Fibroblast of peridontal ligament (primary cell): ENCODE results near the gene ONECUT1.
"Not testable (repeated sequence)": the region's sequence is repeated elsewhere in the genome, so short reads cannot be mapped to it uniquely, and the experiment has no call there.

Source experiments
- DNase-seq: peaks from one replicate; pipeline ENCODE4 v3.0.0-alpha.2; 2010; ENCODE audit errors: extremely low read depth

Gene ONECUT1

DNA sequence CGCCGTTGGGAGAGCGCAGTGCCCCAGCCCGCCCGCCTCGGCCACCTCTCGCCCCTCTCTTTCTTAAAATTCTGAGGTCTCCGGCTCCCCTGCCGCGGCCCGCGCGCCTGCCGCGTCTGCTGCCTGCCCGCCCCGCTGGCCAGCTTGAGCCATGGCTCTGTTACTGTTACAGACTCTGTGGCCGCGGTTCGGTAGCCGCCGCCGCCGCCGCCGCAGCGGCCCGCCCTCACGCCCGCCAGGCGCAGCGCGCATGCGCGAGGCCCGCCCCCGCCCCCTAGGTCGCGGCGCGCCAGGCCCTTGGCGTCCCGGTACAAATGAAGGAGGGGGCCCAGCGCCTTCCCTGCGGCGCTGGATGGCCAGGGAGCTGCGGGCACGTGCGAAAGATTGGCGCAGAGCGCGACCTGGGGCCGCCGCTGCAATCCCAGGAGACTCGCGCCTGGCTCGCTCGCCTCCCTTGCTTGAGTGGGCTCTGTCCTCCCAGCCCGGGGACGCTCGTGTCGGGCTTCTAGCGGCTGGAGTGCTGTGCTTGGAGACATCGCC is at the start of gene ONECUT1:
Gene ONECUT1 (minus strand): TSS at position 168 of the 540 bp plus-strand sequence. CDS start 452 bp downstream, outside the sequence.
- DNase-seq = peak; percentile 11

DNA sequence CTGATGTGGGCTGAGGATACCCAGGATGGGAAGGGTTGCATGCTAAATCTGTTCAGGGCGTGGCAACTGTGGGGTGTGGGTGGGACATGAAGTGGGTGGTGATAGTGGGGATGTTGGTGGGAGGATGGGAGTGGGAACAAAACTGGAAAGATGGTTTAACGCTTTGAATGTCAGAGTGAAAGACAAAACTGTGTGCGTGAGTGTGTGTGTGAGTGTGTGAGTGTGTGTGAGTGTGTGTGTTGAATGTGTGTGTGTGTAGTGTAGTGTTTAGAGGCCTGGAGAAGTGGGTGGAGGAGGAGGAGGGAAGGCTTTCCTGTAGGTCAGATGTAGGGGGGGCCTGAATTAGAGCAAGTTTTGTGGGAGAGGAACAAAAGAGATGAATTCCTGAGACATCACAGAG is 44.2 kb upstream of the ONECUT1 start:
- no peak for DNase-seq

DNA sequence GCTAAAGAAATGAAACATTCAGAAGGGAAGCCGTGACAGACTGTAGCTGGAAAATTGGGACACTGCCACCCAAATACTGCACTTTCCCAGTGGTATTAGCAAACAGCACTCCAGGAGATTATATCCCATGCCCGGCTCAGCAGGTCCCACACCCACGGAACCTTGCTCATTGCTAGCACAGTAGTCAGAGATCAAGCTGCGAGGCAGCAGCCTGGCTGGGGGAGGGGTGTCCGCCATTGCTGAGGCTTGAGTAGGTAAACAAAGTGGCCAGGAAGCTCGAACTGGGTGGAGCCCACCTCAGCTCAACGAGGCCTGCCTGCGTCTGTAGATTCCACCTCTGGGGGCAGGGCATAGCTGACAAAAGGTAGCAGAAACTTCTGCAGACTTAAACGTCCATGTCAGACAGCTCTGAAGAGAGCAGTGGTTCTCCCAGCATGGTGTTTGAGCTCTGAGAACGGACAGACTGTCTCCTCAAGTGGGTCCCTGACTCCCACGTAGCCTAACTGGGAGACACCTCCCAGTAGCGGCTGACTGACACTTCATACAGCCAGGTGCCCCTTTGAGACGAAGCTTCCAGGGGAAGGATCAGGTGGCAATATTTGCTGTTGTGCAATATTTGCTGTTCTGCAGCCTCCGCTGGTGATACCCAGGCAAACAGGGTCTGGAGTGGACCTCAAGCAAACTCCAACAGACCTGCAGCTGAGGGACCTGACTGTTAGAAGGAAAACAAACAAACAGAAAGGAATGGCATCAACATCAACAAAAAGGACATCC is 34.2 kb upstream of the ONECUT1 start:
- not testable (repeated sequence) for DNase-seq

DNA sequence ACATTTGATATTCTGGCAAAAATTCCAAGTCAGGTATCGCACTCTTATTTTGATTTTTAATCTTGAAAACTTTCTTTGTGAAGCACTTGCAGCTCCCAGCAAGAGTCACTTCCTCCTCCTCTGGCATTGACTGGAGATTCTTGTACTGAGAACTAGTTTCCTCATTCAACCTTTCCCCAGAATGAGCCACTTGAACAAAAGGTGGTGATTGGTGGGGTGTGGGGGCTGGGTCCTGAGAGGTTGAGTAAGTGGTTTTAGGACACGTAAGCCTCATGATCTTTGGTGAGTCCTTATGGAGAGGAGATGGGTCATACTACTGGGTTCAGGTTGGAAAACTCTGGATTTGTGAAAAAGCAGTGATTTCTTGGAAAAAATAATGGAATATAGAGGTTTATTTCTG is 32.3 kb upstream of the ONECUT1 start:
- no peak for DNase-seq

DNA sequence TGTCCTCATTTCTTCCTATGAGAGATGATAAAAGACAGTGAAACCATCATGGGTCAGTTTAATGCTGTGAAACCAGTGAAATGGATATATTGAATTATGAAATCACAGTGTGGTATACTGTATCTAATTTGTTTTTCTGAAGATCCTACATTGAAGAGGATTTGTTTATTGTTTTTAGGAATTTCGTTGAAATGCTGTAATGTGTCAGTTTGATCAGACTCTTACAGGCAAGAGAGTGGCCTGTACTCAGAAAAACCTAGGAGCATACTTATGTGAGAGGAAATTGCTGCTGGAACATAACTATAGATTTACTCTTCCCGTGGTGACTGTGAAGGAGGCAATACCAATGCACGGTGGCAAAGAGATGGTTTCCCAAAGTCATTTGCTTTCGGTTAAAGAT is 29.1 kb upstream of the ONECUT1 start:
- no peak for DNase-seq

DNA sequence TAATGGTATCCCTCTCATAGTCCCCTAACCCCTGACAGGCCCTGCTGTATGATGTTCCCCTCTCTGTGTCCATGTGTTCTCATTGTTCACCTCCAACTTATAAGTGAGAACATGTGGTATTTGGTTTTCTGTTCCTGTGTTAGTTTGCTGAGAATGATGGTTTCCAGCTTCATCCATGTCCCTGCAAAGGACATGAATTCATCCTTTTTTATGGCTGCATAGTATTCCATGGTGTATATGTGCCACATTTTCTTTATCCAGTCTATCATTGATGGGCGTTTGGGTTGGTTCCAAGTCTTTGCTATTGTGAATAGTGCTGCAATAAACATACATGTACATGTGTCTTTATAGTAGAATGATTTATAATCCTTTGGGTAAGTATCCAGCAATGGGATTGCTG is 25.8 kb upstream of the ONECUT1 start:
- DNase-seq = not testable (repeated sequence)

DNA sequence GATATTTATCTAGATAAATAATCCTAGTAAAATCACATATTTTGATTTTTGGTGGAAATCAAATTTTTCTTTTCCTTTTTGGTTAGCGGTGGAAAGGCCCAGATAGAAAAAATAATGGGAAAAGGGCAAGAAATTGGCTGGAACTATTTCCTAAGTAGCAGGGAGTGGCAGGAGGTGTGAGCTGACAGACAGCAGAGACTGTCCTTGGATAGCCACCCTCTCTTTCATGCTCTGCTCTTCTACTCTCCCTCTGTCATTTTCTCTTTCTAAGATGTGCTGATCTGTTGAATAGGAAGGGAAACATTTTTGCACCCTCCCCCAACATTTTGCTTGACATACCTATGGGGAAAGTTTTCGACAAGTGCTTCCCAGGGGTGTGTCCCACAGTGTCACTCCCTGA is 18.9 kb upstream of the ONECUT1 start:
- DNase-seq = no peak

DNA sequence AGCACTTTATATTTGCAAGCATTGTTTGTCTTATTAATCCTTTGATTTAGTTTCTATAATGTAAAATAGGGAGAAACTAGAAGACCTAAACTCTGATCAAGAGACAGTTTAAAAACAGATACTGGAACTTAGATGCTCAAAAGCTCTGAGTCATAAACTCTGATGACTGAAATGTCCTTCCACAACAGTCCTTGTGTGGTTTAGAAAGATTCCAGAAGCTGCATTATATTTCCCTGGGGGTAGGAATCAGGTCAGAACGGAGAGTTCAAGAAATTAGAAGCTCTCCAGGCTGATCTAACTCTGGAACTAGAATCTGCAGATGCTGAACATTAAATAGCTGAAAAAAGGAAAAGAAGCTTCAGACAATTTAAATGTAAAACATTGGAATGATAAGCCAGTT is 18.3 kb upstream of the ONECUT1 start:
- DNase-seq = no peak

DNA sequence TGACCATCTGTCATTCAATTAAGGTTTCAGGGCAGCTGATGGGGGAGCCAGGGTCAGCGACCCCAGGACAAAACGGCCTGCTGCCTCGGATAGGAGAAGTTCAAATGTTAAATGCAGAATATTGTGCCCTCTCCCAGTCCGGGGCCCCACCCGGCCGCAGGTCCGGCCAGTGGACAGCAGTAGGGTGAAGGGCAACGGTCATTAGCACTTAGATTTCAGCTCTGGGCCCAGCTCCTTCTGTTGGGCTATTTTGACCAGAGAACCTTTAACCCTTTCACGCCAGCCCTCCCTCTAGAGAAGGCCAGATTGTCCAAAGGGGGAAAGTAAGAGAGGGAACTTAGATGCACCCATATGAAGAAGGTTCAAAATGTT is 16.1 kb upstream of the ONECUT1 start:
- DNase-seq = no peak

DNA sequence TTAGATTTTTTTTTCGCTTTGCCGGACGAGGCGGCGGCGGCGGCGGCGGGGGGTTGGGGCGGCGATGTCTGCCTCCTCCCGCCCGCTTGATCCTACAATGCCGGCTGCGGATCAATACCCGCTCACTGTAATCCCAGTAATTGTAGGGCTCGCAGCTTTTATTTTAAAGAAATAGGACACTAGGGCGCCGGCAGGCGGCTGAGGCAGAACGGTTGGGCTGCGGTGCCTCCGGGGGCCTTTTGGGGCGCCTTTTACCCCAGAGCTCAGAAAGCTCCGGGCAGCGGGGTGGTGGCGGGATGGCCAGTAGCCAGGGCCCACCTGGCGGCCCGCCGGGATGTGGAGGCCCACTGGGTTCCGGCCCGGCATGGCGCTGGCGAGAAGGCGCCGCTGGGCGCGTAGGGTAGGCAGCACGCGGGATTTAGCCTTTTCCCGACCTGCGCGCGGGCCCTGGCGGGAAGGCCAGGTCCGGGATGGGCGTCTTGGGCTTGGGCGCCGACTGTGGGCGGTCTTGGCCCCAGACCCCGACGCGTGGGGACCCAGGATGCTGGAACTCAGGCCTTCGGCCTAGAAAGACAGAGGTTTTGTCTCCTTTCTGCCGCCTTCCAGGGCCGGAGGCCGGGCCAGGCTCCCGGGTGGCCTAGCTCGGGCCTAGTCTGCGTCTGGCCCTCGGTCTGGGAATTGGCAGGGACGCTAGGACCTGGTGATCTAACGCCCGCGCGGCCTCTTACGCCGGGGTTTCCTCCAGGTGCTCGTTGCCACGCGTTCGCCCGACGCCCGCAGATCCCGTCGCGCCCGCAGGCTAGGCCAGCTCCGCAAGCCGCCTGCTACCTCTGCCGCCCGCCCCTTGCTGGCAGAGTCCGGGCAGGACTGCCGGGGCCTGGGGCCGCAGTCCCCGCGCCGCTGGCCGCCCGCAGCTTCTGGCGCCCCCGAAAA is 15.5 kb upstream of the ONECUT1 start:
- no peak for DNase-seq

DNA sequence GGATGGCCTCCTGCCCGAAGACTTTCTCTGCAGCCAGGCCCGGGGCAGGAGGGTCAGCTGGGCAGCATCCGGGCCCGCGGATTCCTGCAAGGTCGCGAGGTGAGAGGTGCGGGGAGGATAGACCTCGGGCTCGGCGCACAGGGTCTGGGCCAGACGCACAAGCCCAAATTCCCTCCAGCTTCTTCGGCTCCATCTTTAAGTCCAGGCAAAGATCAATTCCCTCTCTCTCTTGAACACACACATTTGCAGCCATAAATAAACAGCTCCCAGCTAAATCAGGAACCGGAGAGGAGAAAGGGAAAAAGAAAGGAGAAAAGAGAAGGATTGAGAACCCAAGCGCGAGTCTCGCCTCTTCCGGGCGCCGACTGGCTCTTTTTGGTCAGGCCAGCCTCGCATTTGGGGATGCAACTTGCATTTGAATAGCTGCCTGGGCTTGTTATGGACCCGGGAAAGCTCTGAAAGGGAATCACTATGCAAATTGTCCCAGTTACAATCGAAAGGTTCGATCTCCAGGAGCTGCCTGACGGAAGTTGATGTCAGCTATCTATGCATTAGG is 14.5 kb upstream of the ONECUT1 start:
- peak; percentile 9 for DNase-seq

DNA sequence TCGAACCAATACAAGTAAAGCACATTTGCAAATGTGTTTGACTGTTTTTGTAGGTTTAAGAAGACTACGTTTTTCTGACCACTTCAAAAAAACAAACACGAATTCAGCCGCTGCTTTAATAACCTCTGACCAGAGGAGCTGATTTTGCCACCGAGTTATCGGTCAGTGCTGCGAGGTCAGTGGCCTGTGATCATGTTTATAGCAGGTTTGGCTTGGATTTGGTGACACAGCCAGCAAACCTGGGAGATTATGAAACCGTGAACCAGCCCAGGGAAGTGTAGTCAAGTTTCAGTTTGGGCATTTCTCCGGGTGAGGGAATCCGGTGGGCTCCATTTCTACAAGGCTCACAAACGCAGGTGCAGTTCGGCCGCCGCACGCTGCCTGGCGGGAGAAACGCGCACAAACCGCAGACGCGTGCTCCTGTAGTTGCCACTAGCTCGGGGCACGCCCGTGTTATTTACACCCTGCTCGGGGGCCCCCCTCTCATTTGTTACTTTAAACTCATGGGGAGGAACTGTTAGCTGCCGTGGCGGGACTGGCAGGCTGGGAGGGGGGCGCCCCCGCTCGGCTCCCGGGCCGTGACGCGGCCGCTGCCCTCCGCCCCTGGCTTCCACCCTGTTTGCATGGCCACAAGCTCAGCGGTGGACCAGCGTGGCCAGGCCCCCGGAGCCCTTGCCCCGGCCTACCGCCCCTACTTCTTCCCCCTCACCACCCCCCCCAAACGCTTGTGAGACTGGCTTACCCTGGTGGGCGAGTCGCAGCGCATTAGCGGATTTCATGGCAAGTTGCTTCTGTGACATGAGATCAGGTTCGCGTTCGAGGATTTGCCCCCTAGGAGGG is 13.6 kb upstream of the ONECUT1 start:
- DNase-seq = no peak

DNA sequence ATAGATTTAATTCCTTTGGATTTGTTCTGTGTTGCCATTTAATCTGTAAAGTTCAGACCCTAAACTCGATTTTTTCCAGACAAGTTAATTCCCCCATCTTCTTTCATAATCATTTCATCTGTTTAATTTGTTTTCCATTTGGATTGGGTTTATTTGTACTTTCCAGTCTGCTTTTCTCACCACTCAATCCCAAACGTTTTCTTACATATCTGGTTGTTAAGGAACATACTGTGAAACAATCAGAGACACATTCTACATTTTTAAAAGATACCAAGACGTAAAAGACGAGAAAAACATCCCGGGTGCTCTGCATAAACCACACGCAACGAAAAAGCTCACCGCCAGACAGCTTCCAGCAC is 13.0 kb upstream of the ONECUT1 start:
- no peak for DNase-seq

DNA sequence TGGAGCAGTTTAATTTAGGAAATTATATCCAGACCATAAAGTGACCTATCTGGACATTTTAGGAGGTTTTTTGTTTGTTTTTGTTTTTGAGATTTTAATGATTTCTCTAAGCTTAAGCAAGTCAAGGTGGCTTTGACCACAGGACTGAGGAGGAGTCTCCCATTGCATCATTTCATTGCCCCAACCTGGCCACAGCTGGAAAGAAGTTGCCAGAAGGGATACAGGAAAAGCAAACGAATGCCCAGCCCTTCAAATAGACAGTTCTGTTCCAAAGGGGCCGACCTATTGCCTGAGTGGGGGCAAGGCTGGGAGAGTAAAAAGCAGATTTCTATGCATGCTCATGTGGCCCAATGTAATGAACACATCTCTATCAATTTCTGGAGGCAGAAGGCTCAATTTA is 12.0 kb upstream of the ONECUT1 start:
- DNase-seq = no peak

DNA sequence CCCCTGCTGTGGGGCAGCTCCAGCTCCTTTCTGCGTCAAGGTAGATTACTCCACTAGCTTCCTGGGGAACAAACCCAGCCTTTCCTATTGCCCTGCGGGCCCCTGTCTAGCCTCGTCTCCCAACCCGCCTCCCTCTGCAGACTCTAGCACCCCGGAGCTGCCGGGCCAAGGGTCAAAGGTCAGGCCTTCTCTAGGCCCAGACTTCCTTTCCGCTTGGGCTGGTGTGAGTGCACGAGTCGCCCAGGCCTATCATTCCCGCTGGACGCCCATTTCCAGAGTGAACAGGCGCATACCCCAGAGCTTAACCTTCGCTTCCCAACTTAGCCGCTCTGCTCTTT is 11.6 kb upstream of the ONECUT1 start:
- no peak for DNase-seq

DNA sequence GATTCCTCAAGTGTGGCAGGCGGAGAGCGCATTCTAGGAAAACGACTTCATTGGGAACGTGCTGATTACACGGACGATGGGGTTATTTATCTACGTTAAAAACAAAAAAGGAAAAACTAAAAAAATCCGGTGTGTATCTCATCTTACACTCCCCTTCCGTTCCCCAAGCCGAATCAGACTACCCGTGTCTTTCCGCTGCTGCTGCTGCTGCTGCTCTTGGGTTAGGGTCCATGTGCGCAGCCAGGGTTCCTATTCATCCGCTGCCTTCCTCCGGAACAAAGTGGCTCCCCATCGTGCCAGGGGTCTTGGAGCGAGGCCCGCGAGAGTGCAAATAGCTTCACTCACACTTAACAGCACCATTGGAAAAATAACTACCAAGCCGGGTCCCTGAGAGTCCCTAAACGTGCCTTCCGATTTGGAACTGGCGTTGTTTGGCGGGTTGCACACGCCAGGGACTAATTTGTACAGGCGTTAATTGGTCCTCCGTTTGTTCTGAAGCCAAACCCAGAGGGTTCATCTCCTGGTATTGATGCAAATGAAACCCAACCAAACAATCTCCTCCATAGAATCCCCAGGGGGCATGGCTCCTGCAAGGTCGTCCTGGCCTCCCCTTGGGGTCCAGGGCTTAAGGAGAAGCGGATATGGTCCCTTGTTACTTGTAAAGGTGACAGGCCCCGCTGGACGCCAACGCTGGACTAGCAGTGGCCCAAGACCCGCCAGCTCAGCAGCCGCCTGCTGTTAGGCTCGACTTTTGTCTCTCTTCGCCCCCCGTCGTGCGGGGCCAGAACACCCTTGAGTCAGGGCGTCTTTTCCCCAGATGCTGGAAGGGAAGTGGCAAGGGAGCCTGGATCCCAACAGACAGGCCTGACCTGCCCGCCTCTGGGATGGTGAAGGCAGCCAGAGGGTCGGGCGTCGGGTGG is 11.0 kb upstream of the ONECUT1 start:
- no peak for DNase-seq

DNA sequence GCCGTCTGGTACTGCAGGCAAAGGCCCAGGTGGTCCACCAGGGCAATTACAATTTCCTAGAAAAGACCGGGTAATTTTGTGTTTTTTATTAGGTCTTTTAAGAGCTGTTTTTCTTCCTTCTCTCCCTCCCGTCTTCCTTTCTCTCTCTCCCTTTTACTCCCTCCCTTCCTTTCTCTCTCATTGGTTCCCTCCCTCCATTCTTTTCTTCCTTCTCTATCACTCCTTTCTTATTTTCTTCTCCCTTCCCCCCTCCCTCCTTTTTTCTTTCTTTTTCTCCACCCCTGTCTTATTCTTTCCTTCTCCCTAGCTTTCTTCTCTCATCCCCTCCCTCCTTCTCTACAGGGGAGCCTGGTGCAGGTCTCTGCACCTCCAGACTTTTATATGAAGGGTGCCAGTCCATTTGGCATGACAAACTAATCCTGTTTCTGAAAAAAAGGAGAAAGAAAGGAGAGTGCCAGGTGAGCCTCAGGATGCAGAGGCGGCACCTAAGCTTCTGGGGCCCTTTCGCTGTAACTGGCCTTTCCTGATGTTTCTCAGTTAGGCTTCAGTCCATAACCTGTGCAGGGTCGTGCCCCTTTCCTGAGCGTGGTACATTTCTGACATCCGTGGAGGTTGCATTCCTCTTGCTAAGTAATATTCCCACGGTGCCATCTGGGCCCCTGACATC is 9.1 kb upstream of the ONECUT1 start:
- no peak for DNase-seq

DNA sequence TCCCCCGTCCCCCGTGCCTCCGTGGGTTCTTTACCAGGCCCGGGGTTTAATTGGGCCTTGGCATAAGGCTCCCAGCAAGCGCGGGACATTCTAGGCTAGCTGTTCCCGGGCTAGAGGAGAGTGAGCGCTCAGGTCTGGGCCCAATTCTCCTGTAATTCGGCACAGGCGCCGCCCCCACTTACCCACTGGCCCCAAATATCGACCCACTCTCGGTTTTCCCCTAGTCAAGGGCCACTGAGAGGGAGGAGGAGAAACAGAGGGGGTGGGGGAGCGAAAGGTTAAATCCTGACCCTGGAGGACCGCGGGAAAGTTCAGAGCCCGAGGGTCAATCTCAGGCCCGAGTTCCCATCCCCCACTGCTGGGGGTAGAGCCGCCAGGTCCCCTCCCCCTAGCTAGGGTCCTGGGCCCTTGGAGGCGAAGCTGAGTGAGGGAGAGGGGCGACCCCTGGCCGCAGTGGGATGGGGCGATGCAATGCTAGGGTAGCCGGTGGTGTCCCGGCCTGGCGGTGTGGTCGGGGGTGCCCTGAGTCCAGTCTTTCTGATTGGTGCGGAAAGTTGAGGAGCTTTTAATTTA is 8.5 kb upstream of the ONECUT1 start:
- DNase-seq = no peak

DNA sequence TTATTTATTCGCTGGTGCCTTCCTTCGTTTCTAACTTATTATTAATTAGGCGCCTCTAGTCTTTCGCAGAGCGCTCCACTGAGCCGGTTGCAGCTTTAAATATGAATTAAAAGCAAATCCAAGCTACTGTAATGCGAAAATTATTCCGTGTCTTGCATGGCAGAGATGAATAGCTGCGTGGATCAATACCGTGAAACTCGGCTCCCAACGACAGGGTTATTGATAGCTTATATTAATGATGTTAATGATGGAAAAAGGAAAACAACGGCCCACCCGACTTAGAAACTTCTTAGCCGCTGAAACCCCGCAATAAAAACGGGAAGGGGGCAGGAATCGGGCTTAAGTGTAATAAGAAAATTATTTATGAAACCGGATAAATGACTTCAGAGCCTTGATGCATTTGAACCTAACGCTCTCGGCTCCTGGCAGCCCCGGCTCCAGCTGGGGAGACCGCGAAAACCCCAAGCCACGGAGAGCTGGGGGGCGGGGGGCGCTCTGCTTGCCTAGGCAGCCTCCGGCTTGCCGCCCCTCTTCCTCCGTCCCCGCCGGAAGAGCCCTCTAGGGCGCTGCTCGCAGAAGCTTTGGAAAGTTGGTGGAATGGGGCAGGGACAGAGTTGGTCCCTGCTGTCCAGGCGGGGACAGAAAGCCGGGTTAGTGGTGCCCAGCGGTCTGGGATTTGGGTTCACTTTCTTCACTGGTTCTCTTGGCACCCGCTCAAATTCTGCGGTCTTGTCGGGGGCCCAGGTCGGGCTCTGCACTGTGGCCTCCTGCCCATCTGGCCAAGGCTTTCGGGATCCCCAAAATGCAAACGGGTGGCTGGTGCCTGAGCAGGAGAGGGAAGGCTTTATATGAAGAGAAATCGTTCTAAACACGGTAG is 7.7 kb upstream of the ONECUT1 start:
- no peak for DNase-seq
